Measurements from ENCODE around the gene EFR3B. TPM values are rescaled to one million over a fixed set of nuclear protein-coding genes. Genes with fewer than 3 reads are reported as not detected.

Gene EFR3B
- total and polyA plus RNA-seq, 2 experiments from 2014 or later: 9.0 to 10.0 TPM

DNA sequence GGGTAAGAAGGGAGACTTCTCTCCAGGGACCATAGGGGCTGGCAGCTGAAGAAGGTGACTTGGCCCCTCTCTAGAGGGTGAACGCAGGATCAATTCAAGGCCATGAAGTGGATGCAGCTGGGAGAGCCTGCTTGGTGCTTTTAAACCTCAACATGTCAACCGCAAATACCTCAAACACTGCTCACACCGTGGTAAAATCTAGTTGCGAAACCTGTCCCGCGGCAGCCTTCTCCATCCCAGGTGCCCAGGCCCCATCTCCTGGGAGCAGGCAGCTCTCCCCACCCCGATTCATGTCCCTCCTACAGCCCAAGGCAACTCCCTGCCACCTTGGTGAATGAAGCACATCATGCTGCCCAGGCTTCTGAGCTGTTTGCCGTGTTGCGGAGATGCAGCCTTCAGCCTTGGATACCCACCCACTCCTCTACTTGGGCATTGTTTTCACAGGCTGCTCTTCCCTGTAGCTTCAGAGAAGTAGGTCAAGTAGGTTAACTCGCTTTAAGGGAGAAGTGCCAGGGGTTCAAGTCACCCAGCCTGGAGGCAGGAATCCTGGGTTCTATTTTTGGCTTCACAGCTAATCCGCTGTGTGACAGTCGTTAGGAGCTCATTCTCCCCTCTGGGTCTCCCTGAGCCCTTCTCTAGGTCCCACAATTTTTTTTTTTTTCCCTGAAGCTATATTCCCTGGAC lies 6.2 kb upstream of the EFR3B start:
- no peaks in the 10 kb centered on the region for H3K36me3 ChIP-seq
- DNase-seq (ENCODE audit: low read depth in 1 of 2, low spot score in 1 of 2): no peak
- peaks cover 10% of the 10 kb centered on the region for H3K4me1 ChIP-seq (ENCODE audit: low read depth)
- peaks cover 8% of the 10 kb centered on the region for H3K27me3 ChIP-seq
- no peaks in the 10 kb centered on the region for H3K9me3 ChIP-seq (ENCODE audit: low read depth)
- TF ChIP-seq, protein P1, sequence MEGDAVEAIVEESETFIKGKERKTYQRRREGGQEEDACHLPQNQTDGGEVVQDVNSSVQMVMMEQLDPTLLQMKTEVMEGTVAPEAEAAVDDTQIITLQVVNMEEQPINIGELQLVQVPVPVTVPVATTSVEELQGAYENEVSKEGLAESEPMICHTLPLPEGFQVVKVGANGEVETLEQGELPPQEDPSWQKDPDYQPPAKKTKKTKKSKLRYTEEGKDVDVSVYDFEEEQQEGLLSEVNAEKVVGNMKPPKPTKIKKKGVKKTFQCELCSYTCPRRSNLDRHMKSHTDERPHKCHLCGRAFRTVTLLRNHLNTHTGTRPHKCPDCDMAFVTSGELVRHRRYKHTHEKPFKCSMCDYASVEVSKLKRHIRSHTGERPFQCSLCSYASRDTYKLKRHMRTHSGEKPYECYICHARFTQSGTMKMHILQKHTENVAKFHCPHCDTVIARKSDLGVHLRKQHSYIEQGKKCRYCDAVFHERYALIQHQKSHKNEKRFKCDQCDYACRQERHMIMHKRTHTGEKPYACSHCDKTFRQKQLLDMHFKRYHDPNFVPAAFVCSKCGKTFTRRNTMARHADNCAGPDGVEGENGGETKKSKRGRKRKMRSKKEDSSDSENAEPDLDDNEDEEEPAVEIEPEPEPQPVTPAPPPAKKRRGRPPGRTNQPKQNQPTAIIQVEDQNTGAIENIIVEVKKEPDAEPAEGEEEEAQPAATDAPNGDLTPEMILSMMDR (IDR thresholded peaks at IDR 0.05; ENCODE audit: low read depth, low read length): no peak
- no peak overlapping the region for H3K27ac ChIP-seq
- no peak overlapping the region for H3K4me3 ChIP-seq

DNA sequence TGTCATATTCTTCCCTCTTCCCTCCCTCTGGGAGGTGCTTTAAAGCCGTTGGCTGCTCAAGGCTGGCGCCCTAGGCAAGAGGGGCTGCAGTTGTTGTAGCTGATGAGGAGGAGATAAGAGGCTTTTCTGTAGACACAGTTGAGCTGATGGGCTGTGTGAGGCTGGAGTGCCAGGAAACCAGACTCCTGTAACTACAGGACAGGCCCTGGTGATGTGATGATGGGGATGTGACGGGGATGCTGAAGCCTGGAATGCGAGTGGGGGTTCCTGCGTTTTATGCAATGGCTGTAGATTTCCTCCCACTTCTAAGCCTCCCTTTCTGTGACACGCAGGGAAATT lies 5.7 kb upstream of the EFR3B start:
- Histone ChIP-seq H3K27ac (no peak overlapping the region), H3K4me1 (ENCODE audit: low read depth) (peaks cover 10% of the 10 kb centered on the region), H3K4me3 (no peak overlapping the region), H3K9me3 (ENCODE audit: low read depth) (no peaks in the 10 kb centered on the region), H3K27me3 (peaks cover 10% of the 10 kb centered on the region), H3K36me3 (no peaks in the 10 kb centered on the region)
- TF ChIP-seq, protein P1 (IDR thresholded peaks at IDR 0.05; ENCODE audit: low read depth, low read length): no peak
- peak in 1 of 2 donors; percentile 16 for DNase-seq (ENCODE audit: low read depth in 1 of 2, low spot score in 1 of 2)

DNA sequence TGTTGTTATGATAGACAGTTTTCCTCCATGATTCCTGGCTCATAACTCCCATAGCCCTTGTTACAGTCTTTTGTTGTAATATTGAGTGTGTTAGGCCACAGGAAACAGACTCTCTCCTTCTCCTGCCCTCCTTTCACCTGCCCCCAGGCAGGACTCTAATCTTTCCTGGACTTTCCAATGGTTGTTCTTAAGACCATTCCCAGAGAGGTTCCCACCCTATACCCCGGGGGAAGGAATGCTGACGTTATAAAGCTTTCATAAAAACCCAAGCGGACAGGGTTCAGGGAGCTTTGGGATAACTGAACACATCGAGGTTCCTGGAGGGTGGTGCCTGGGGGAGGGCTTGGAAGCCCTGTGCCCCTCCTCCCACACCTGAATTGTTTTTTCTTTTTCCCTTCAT lies 2.8 kb upstream of the EFR3B start:
- Histone ChIP-seq H3K36me3 (no peaks in the 10 kb centered on the region), H3K27ac (no peak overlapping the region), H3K4me3 (no peak overlapping the region), H3K9me3 (ENCODE audit: low read depth) (no peaks in the 10 kb centered on the region), H3K4me1 (ENCODE audit: low read depth) (peaks cover 19% of the 10 kb centered on the region), H3K27me3 (peaks cover 10% of the 10 kb centered on the region)
- no peak for DNase-seq (ENCODE audit: low read depth in 1 of 2, low spot score in 1 of 2)
- TF ChIP-seq, protein P1 (IDR thresholded peaks at IDR 0.05; ENCODE audit: low read depth, low read length): no peak

DNA sequence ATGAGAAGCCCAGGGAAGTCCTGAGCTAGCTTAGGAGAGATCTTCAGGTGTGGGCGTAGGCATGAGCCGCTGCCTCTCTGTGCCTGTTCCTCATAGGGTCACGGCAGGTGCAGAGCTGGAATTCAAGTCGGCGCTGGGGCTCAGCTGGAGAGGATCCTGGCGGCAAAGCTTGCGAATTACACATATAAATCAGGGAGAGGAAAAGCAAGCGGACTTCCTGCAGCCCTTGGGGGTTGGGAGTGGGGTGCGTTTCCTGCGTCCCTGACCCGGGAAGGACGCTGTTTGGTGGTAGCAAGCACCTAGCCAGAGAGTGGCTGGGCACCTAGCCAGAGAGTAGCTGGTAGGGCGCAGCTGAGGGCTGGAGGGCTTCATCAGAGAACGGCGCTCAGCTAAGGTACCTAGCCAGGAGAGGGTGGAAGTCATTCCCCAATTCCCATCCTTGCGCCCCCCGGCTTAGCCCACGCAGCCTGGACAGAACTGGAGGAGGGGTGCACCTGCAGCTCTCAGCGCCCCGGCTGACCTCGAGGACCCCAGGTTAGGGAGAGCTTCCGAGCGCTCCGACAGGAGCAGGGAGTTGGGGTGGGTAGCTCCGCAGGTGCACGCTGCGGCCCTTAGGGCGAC lies 459 bp upstream of the EFR3B start:
- Histone ChIP-seq H3K36me3 (no peaks in the 10 kb centered on the region), H3K27me3 (peaks cover 10% of the 10 kb centered on the region), H3K9me3 (ENCODE audit: low read depth) (no peaks in the 10 kb centered on the region), H3K4me3 (peak overlapping the region; percentile 48), H3K4me1 (ENCODE audit: low read depth) (peaks cover 11% of the 10 kb centered on the region), H3K27ac (no peak overlapping the region)
- TF ChIP-seq, protein P1 (IDR thresholded peaks at IDR 0.05; ENCODE audit: low read depth, low read length): peak; percentile 29
- peak; percentile 50 to 77 for DNase-seq (ENCODE audit: low read depth in 1 of 2, low spot score in 1 of 2)

DNA sequence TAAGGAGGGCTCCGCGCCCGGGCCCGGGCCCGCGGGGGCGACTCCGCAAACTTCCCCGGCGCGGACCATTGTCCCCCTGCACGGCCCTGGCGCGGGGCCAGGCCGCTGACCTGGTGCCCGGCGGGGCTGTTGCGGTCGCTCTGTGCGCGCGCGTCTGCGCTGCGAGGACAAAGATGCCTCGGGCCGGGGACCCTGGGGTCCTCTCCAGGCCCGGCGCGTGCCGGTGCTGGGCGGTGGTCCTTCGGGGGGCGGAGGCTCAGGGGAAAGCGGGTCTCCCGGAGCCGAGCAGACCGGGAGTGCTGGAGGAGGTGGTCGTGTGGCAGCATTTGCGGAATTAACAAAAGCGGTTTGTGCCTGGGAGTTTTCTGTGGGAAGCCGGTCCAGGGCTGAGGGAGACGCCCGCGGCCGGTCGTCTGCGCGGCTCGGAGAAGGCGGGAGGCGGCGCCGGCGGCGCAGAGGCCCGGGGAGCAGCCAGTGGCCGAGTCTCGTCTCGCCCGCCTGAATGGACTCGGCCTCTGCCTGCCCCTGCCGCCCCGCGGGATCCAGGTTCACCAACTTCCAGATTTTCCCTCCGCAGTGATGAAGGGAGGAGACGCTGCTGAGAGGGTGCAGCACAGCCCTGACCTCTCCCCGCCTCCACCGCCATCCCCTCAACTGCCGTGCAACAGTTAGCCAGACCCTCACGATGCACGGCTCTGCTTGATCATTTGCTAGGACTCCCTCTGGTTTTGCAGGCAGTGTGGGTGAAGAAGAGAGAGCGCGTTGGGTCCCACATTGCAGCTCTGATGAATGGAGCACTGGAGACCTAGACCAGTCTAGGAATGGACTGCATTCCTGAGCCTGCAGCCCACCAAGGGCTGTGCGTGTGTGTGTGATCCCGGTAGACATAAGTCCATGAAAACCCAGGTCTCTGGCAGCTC lies 705 bp downstream of the EFR3B start:
- no peaks in the 10 kb centered on the region for H3K36me3 ChIP-seq
- DNase-seq (ENCODE audit: low read depth in 1 of 2, low spot score in 1 of 2): peak; percentile 38 to 73
- H3K4me1 ChIP-seq (ENCODE audit: low read depth): peaks cover 9% of the 10 kb centered on the region
- peak overlapping the region; percentile 76 for H3K27ac ChIP-seq
- peaks cover 10% of the 10 kb centered on the region for H3K27me3 ChIP-seq
- no peaks in the 10 kb centered on the region for H3K9me3 ChIP-seq (ENCODE audit: low read depth)
- TF ChIP-seq, protein P1 (IDR thresholded peaks at IDR 0.05; ENCODE audit: low read depth, low read length): no peak
- H3K4me3 ChIP-seq: peak overlapping the region; percentile 81

Data from cardiac muscle cell (in vitro differentiated cells and primary cell).